Mucosa of descending colon (tissue), 3 donors: Measurements from ENCODE around the gene SET. TPM values are rescaled to one million over a fixed set of nuclear protein-coding genes. Genes with fewer than 3 reads are reported as not detected.

Experiments used
- ATAC-seq: fragments of 200-7000 bp; cut with Tn5 transposase; one replicate; pipeline ENCODE4 v1.9.1; 2020; ENCODE audit warnings: mild to moderate bottlenecking, moderate library complexity
- DNase-seq, 3 donors: peaks; one replicate each; pipeline ENCODE4 v3.0.0-alpha.2; 2020
- H3K36me3 ChIP-seq: fragments of 200-600 bp; one replicate; pipeline ENCODE4 v1.8.0; 2021; ENCODE audit warnings: low read depth, mild to moderate bottlenecking
- H3K4me1 ChIP-seq: fragments of 200-600 bp; one replicate; pipeline ENCODE4 v1.8.0; 2021; ENCODE audit warnings: low read depth, mild to moderate bottlenecking
- H3K4me3 ChIP-seq: fragments of 200-600 bp; one replicate; pipeline ENCODE4 v1.8.0; 2021; ENCODE audit warnings: mild to moderate bottlenecking
- H3K9me3 ChIP-seq: fragments of 200-600 bp; one replicate; pipeline ENCODE4 v1.8.0; 2021; ENCODE audit warnings: mild to moderate bottlenecking
- intact Hi-C, 2 donors: fragments of 100-400 bp; cut with DNase I in 1 of 2; cut with micrococcal nuclease in 1 of 2; formaldehyde crosslinking; loops; one replicate each; pipeline versions ENCODE4 v1.11.0 to v1.11.1; 2022; cut with DNase I, micrococcal nuclease
- total RNA-seq, 3 donors: library from RNA; stranded (reverse); fragmentation: NEBNext Ultra II Directional in 2 of 3; extraction: Animal tissue kit (Norgen Biotek cat#: 25700) in 2 of 3; gene quantifications; one replicate each; pipeline versions ENCODE4 v1.2.1 to v1.2.4, GENCODE V29; 2021 to 2023
- TF ChIP-seq, protein P1 (sequence below): fragments of 200-600 bp; IDR thresholded peaks from one replicate; pipeline ENCODE4 v1.8.0; 2022; ENCODE audit warnings: antibody characterized with exemption, mild to moderate bottlenecking
- donor health status: DM: no; HTN: no; CAD: no; lungs with moderate emphysema.
- donor health status: DM: no; HTN: no; CAD: no.
- donor health status: DM: no; HTN: yes; CAD: no.

The SET gene
- total RNA-seq, 3 donors from 2014 or later = 174 to 272 (median 212) TPM

- Histone ChIP-seq H3K9me3 (no peaks in the 10 kb centered on the region), H3K36me3 (no peaks in the 10 kb centered on the region), H3K4me3 (no peak overlapping the region), H3K4me1 (no peaks in the 10 kb centered on the region)
- DNase-seq (no peak), ATAC-seq (no peak)
- intact Hi-C loops = no loop called here
- TF ChIP-seq, protein P1, sequence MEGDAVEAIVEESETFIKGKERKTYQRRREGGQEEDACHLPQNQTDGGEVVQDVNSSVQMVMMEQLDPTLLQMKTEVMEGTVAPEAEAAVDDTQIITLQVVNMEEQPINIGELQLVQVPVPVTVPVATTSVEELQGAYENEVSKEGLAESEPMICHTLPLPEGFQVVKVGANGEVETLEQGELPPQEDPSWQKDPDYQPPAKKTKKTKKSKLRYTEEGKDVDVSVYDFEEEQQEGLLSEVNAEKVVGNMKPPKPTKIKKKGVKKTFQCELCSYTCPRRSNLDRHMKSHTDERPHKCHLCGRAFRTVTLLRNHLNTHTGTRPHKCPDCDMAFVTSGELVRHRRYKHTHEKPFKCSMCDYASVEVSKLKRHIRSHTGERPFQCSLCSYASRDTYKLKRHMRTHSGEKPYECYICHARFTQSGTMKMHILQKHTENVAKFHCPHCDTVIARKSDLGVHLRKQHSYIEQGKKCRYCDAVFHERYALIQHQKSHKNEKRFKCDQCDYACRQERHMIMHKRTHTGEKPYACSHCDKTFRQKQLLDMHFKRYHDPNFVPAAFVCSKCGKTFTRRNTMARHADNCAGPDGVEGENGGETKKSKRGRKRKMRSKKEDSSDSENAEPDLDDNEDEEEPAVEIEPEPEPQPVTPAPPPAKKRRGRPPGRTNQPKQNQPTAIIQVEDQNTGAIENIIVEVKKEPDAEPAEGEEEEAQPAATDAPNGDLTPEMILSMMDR = no peak
Observed at GRCh38 chr9:128651798-128652197, 37.2 kb upstream of the SET start.

DNA sequence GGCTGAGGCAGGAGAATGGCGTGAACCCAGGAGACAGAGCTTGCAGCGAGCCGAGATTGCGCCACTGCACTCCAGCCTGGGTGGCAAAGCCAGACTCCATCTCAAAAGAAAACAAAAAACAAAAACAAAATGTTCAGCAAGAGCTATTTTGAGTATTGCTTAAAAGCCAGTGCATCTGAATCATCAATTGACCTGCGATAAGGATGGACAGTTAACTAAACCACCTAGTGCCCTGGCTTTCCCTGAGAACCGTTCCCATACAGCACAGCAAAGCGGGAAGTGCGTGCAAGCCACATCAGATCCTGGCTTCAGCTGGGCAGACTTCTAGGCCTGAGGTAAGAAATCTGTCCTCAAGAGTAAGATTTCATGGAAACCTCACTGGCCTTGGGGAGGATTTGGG, 35.1 kb upstream of the SET start:
- intact Hi-C loops = no loop called here
- Histone ChIP-seq H3K4me3 (no peak overlapping the region), H3K4me1 (no peaks in the 10 kb centered on the region), H3K9me3 (no peaks in the 10 kb centered on the region), H3K36me3 (no peaks in the 10 kb centered on the region)
- TF ChIP-seq, protein P1 = no peak
- no peak for ATAC-seq
- DNase-seq = no peak

- Histone ChIP-seq H3K9me3 (no peaks in the 10 kb centered on the region), H3K4me1 (no peaks in the 10 kb centered on the region), H3K4me3 (no peak overlapping the region), H3K36me3 (no peaks in the 10 kb centered on the region)
- ATAC-seq = no peak
- TF ChIP-seq, protein P1 = no peak
- intact Hi-C loops = no loop called here
- no peak for DNase-seq
Observed at GRCh38 chr9:128654481-128654880, 34.5 kb upstream of the SET start.

DNA sequence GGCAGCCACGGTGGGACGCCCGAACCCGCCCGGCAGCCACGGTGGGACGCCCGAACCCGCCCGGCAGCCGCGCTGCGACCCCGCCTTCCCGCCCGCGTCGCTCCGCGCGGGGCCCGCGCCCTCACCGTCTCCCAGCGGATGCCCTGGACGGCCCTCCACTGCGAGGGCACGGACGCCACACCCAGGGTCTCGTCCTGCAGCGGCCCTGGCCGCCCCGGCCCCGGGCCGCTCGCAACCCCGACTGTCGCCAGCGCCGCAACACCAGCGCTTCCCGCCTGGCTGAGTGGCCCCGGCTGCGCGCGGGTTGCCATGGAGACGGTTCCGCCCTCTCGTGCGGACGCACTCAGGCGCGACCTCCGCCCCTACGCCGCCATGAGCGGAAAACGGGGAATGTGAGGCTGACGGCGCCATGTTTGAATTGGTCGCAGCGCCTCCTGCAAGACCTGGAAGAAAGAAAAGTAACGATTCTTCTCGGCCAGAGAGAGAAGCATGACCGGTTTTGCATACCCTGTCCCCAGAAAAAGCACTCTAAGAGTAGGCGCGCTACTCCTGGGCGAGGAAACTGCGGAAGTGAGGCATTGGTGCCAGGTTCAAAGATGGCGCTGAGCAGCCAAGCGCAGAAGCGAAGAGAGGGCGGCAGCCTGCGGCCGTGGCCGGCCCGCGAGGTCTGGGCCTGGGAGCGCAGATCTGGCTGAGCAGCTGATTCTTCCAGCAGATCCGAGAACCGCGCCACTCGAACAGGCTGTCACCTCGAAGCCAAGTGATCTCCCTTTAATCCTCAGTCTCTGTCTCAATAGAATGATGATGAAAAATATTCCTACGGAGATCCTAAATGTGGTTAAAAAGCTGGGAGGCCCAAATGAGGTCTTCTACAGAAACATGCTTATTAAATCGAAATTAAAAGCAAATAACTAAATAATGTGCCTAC, 32.3 kb upstream of the SET start, which contains the start of gene DYNC2I2:
Gene DYNC2I2, minus strand, starts transcription at position 432 of the 928 bp plus-strand sequence. Its CDS starts 121 bp downstream, at position 311.
- no peaks in the 10 kb centered on the region for H3K9me3 ChIP-seq
- intact Hi-C loops = no loop called here
- no peaks in the 10 kb centered on the region for H3K36me3 ChIP-seq

DNA sequence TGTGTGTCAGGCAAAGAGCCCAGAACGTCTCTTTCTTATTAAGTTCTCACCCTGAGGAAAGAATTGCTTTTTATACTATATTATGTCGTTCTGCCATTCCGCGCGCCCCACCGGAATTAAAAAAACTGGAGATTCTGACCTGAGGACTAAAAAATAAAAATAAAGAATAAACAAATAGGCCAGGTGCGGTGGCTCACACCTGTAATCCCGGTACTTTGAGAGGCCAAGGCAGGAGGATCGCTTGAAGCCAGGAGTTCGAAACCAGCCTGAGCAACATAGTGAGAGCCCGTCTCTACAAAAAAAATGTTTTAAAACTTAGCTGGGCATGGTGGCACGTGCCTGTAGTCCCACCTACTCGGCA, 31.7 kb upstream of the SET start:
- ATAC-seq (no peak), DNase-seq (peak in 1 of 3 donors; percentile 27)
- TF ChIP-seq, protein P1 = no peak

More for the DNA sequence above, 32.3 kb upstream of the SET start, which contains the start of gene DYNC2I2:
- Histone ChIP-seq H3K4me1 (no peaks in the 10 kb centered on the region), H3K4me3 (peak within 1 kb of the TSS; percentile 57)
- ATAC-seq (peak; percentile 99), DNase-seq (peak; percentile 98)
- TF ChIP-seq, protein P1 = no peak

More for the DNA sequence above, 31.7 kb upstream of the SET start:
- intact Hi-C loops = no loop called here
- no peak overlapping the region for H3K4me3 ChIP-seq
- H3K9me3 ChIP-seq = no peaks in the 10 kb centered on the region
- H3K36me3 ChIP-seq = no peaks in the 10 kb centered on the region
- no peaks in the 10 kb centered on the region for H3K4me1 ChIP-seq
